Naive B cell (primary cell): ENCODE data around the gene DISC1. TPM values are rescaled to one million over a fixed set of nuclear protein-coding genes. Genes with fewer than 3 reads are reported as not detected.

Experiments used
- ATAC-seq, 2 donors: fragments of 150-1000 bp; cut with Tn5 transposase; 2 replicates each; pipeline ENCODE4 v1.10.0; 2021; ENCODE audit warnings: low read depth in 2 of 2, mild to moderate bottlenecking in 2 of 2, moderate library complexity in 2 of 2
- DNase-seq: peaks from one replicate; pipeline ENCODE4 v3.0.0; 2022
- H3K27ac Mint-ChIP-seq, 6 donors: one replicate each; pipeline ENCODE4 v1.8.0; 2020 to 2022; ENCODE audit warnings: mild to moderate bottlenecking in 6 of 6, mixed read lengths in 6 of 6, moderate library complexity in 5 of 6, inconsistent platforms in 2 of 6
- H3K27me3 Mint-ChIP-seq, 3 donors: one replicate each; pipeline ENCODE4 v1.8.0; 2021 to 2022; ENCODE audit warnings: mixed read lengths in 3 of 3, mild to moderate bottlenecking in 1 of 3
- H3K36me3 Mint-ChIP-seq, 2 donors: one replicate each; pipeline ENCODE4 v1.8.0; 2020 to 2022; ENCODE audit warnings: mixed read lengths in 2 of 2, inconsistent platforms in 1 of 2, mild to moderate bottlenecking in 1 of 2
- H3K4me1 Mint-ChIP-seq, 3 donors: one replicate each; pipeline ENCODE4 v1.8.0; 2020 to 2022; ENCODE audit warnings: mixed read lengths in 3 of 3, inconsistent platforms in 1 of 3, mild to moderate bottlenecking in 1 of 3, moderate library complexity in 1 of 3
- H3K4me3 Mint-ChIP-seq, 8 donors: one replicate each; pipeline ENCODE4 v1.8.0; 2020 to 2022; ENCODE audit warnings: mild to moderate bottlenecking in 8 of 8, mixed read lengths in 8 of 8, moderate library complexity in 8 of 8, inconsistent platforms in 2 of 8
- H3K9me3 Mint-ChIP-seq, 7 donors: one replicate each; pipeline ENCODE4 v1.8.0; 2020 to 2022; ENCODE audit warnings: mixed read lengths in 7 of 7, mild to moderate bottlenecking in 5 of 7, inconsistent platforms in 2 of 7, moderate library complexity in 1 of 7
- polyA plus RNA-seq, 6 donors: library from polyadenylated mRNA; unstranded; fragments of 300-500 nt; fragmentation: Illumina TruSeq; gene quantifications; one replicate each; pipeline ENCODE4 v1.2.3, GENCODE V29; 2021; ENCODE audit warnings: low read depth in 6 of 6

The DISC1 gene
- polyA plus RNA-seq, 6 donors from 2014 or later, result 1.3 to 2.2 (median 2.1) TPM; not detected in 1

GRCh38 chr1:231800108-231800507 is 173.5 kb downstream of the DISC1 start:
- no peak for ATAC-seq

GRCh38 chr1:231801042-231801585 is 174.5 kb downstream of the DISC1 start:
- peaks cover 0 to 5% (median 0%) of the 10 kb centered on the region in 3 donors for H3K4me1 Mint-ChIP-seq
- no peak for DNase-seq
- H3K9me3 Mint-ChIP-seq, result peaks cover 0 to 5% (median 0%) of the 10 kb centered on the region in 7 donors
- H3K27me3 Mint-ChIP-seq, result no peaks in the 10 kb centered on the region
- H3K27ac Mint-ChIP-seq, result no peak overlapping the region
- H3K4me3 Mint-ChIP-seq, result no peak overlapping the region
- peaks cover 6 to 9% of the 10 kb centered on the region in 2 donors for H3K36me3 Mint-ChIP-seq
- no peak for ATAC-seq

More at GRCh38 chr1:231800108-231800507, 173.5 kb downstream of the DISC1 start:
- Mint-ChIP-seq H3K4me3 (no peak overlapping the region), H3K9me3 (peaks cover 0 to 5% (median 0%) of the 10 kb centered on the region in 7 donors), H3K36me3 (peaks cover 9 to 12% of the 10 kb centered on the region in 2 donors), H3K27me3 (no peaks in the 10 kb centered on the region), H3K4me1 (peaks cover 0 to 5% (median 0%) of the 10 kb centered on the region in 3 donors), H3K27ac (peak overlapping the region in 2 of 6 donors; percentile 79 to 81)
- DNase-seq, result no peak

GRCh38 chr1:231803353-231803752 is 176.8 kb downstream of the DISC1 start:
- Mint-ChIP-seq H3K4me3 (no peak overlapping the region), H3K4me1 (peaks cover 0 to 5% (median 0%) of the 10 kb centered on the region in 3 donors), H3K36me3 (peaks cover 5 to 9% of the 10 kb centered on the region in 2 donors), H3K27me3 (no peaks in the 10 kb centered on the region), H3K9me3 (peaks cover 0 to 5% (median 0%) of the 10 kb centered on the region in 7 donors), H3K27ac (no peak overlapping the region)
- ATAC-seq, result no peak
- no peak for DNase-seq

GRCh38 chr1:231806623-231807495 is 180.3 kb downstream of the DISC1 start:
- no peaks in the 10 kb centered on the region for H3K9me3 Mint-ChIP-seq
- no peaks in the 10 kb centered on the region for H3K4me1 Mint-ChIP-seq
- H3K36me3 Mint-ChIP-seq, result peaks cover 5 to 8% of the 10 kb centered on the region in 2 donors
- H3K27ac Mint-ChIP-seq, result peak overlapping the region in 1 of 6 donors; percentile 21
- DNase-seq, result no peak
- ATAC-seq, result peak in 1 of 2 donors; percentile 46
- no peaks in the 10 kb centered on the region for H3K27me3 Mint-ChIP-seq
- peak overlapping the region in 1 of 8 donors; percentile 12 for H3K4me3 Mint-ChIP-seq

GRCh38 chr1:231807541-231807940 is 181.0 kb downstream of the DISC1 start:
- no peak for DNase-seq
- Mint-ChIP-seq H3K9me3 (no peaks in the 10 kb centered on the region), H3K4me3 (peak overlapping the region in 1 of 8 donors; percentile 12), H3K27me3 (no peaks in the 10 kb centered on the region), H3K4me1 (no peaks in the 10 kb centered on the region), H3K36me3 (peaks cover 0 to 9% of the 10 kb centered on the region in 2 donors), H3K27ac (no peak overlapping the region)
- ATAC-seq, result no peak

GRCh38 chr1:231808116-231808515 is 181.5 kb downstream of the DISC1 start:
- Mint-ChIP-seq H3K27me3 (no peaks in the 10 kb centered on the region), H3K4me1 (no peaks in the 10 kb centered on the region)

GRCh38 chr1:231808990-231809389 is 182.4 kb downstream of the DISC1 start:
- no peak overlapping the region for H3K27ac Mint-ChIP-seq
- no peak for DNase-seq
- H3K4me3 Mint-ChIP-seq, result peak overlapping the region in 1 of 8 donors; percentile 14
- peaks cover 0 to 19% of the 10 kb centered on the region in 2 donors for H3K36me3 Mint-ChIP-seq
- no peaks in the 10 kb centered on the region for H3K27me3 Mint-ChIP-seq
- ATAC-seq, result no peak
- no peaks in the 10 kb centered on the region for H3K4me1 Mint-ChIP-seq
- peaks cover 0 to 2% (median 0%) of the 10 kb centered on the region in 7 donors for H3K9me3 Mint-ChIP-seq

More at GRCh38 chr1:231808116-231808515, 181.5 kb downstream of the DISC1 start:
- Mint-ChIP-seq H3K27ac (no peak overlapping the region), H3K36me3 (peaks cover 0 to 10% of the 10 kb centered on the region in 2 donors), H3K4me3 (no peak overlapping the region), H3K9me3 (no peaks in the 10 kb centered on the region)
- ATAC-seq (no peak), DNase-seq (no peak)

- Mint-ChIP-seq H3K4me3 (no peak overlapping the region), H3K27me3 (no peaks in the 10 kb centered on the region), H3K9me3 (peaks cover 0 to 2% (median 0%) of the 10 kb centered on the region in 7 donors), H3K36me3 (peaks cover 0 to 20% of the 10 kb centered on the region in 2 donors), H3K27ac (peak overlapping the region in 1 of 6 donors; percentile 42), H3K4me1 (no peaks in the 10 kb centered on the region)
- ATAC-seq, result no peak
- DNase-seq, result no peak
Measured at GRCh38 chr1:231810415-231810814, 183.8 kb downstream of the DISC1 start.

GRCh38 chr1:231814021-231814420 is 187.4 kb downstream of the DISC1 start:
- H3K36me3 Mint-ChIP-seq, result peaks cover 6 to 28% of the 10 kb centered on the region in 2 donors
- H3K27ac Mint-ChIP-seq, result no peak overlapping the region
- no peaks in the 10 kb centered on the region for H3K27me3 Mint-ChIP-seq
- no peaks in the 10 kb centered on the region for H3K4me1 Mint-ChIP-seq
- ATAC-seq (no peak), DNase-seq (no peak)
- no peak overlapping the region for H3K4me3 Mint-ChIP-seq
- peaks cover 0 to 2% (median 0%) of the 10 kb centered on the region in 7 donors for H3K9me3 Mint-ChIP-seq

- Mint-ChIP-seq H3K4me1 (no peaks in the 10 kb centered on the region), H3K27ac (no peak overlapping the region), H3K36me3 (peaks cover 6 to 28% of the 10 kb centered on the region in 2 donors), H3K9me3 (peaks cover 0 to 2% (median 0%) of the 10 kb centered on the region in 7 donors), H3K4me3 (no peak overlapping the region), H3K27me3 (no peaks in the 10 kb centered on the region)
- DNase-seq (no peak), ATAC-seq (no peak)
Measured at GRCh38 chr1:231814521-231814920, 187.9 kb downstream of the DISC1 start.

- Mint-ChIP-seq H3K27me3 (no peaks in the 10 kb centered on the region), H3K9me3 (peaks cover 0 to 2% (median 0%) of the 10 kb centered on the region in 7 donors), H3K36me3 (peaks cover 12 to 19% of the 10 kb centered on the region in 2 donors), H3K4me1 (no peaks in the 10 kb centered on the region), H3K4me3 (no peak overlapping the region), H3K27ac (no peak overlapping the region)
- no peak for DNase-seq
- ATAC-seq, result no peak
Measured at GRCh38 chr1:231817801-231818200, 191.2 kb downstream of the DISC1 start.

- no peak overlapping the region for H3K4me3 Mint-ChIP-seq
- H3K27ac Mint-ChIP-seq, result no peak overlapping the region
- no peaks in the 10 kb centered on the region for H3K27me3 Mint-ChIP-seq
- peaks cover 0 to 2% (median 0%) of the 10 kb centered on the region in 7 donors for H3K9me3 Mint-ChIP-seq
- ATAC-seq (no peak), DNase-seq (no peak)
- peaks cover 12 to 16% of the 10 kb centered on the region in 2 donors for H3K36me3 Mint-ChIP-seq
- no peaks in the 10 kb centered on the region for H3K4me1 Mint-ChIP-seq
Measured at GRCh38 chr1:231818337-231818736, 191.7 kb downstream of the DISC1 start.

- H3K4me1 Mint-ChIP-seq, result no peaks in the 10 kb centered on the region
- no peaks in the 10 kb centered on the region for H3K27me3 Mint-ChIP-seq
- DNase-seq (no peak), ATAC-seq (no peak)
- no peak overlapping the region for H3K27ac Mint-ChIP-seq
- no peak overlapping the region for H3K4me3 Mint-ChIP-seq
- H3K9me3 Mint-ChIP-seq, result no peaks in the 10 kb centered on the region
- peaks cover 9 to 12% of the 10 kb centered on the region in 2 donors for H3K36me3 Mint-ChIP-seq
Measured at GRCh38 chr1:231821281-231821680, 194.7 kb downstream of the DISC1 start.

GRCh38 chr1:231822041-231822440 is 195.5 kb downstream of the DISC1 start:
- H3K27me3 Mint-ChIP-seq, result no peaks in the 10 kb centered on the region
- H3K9me3 Mint-ChIP-seq, result no peaks in the 10 kb centered on the region
- H3K36me3 Mint-ChIP-seq, result peaks cover 9 to 12% of the 10 kb centered on the region in 2 donors
- no peak for DNase-seq
- no peak overlapping the region for H3K4me3 Mint-ChIP-seq
- no peak overlapping the region for H3K27ac Mint-ChIP-seq
- H3K4me1 Mint-ChIP-seq, result no peaks in the 10 kb centered on the region
- ATAC-seq, result no peak
